Gastrocnemius medialis (tissue), 4 donors: Measurements from ENCODE around the gene EML5.

Source experiments
- CTCF ChIP-seq, 5 experiments: fragments of 450-650 bp in 3 of 5; fragments of 200-600 bp in 2 of 5; sonication (generic) in 2 of 5; IDR thresholded peaks in 4 of 5; conservative IDR thresholded peaks in 1 of 5; 1 replicate in 4 of 5; 2 replicates in 1 of 5; pipeline ENCODE4 v1.5.1; 2016 to 2019; ENCODE audit warnings: antibody characterized with exemption in 5 of 5, mild to moderate bottlenecking in 3 of 5, moderate library complexity in 3 of 5
- POLR2A ChIP-seq, 2 donors: fragments of 450-650 bp; IDR thresholded peaks; one replicate each; pipeline ENCODE4 v1.6.1; 2017; ENCODE audit warnings: antibody characterized with exemption in 2 of 2, mild to moderate bottlenecking in 2 of 2, moderate library complexity in 2 of 2

DNA sequence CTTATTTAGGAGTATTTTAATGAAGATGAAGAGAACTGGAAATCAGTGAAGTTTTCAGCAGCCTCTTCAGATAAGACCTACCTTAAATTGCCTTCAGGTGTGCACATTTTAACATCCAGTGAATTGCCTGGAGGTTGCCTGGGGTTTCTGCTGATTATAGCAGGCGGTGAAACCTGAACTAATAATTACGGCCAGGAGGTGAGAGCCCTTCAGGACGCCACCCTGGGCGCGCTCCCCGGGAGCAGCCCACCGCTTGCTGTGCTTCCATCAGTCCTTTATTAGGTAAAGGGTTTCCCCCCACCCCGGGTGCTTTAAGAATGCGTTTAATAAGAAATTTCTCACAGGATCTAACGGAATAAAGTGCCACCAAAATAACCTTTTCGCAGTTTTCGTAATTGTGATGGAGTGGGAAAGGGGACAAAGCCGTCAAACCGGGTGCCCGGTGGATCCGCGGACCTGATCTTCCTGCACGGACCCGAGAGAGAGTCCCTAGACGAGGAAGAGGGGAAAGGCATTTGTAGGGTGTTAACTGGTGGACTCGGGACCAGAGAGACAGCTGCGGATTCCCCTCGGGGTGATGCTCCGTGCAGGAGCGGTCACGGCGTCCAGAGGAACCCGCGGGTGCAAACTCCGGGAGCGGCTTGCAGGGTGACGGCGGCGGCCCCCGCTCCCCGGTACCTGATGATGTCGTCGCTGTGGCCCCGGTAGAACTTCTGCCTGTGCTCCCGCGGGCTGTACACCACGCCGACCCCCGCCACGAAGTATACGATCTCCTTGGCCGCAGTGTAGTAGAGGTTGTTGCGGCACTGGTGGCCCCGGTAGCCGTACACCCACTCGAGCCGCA is 902 bp downstream of the EML5 start:
- TF ChIP-seq CTCF (IDR thresholded peaks at IDR 0.05 in 4 of 5, conservative IDR thresholded peaks at IDR 0.05 in 1 of 5) (no peak), POLR2A (IDR thresholded peaks at IDR 0.05) (no peak)
